ENCODE results near the gene NCS1.

NCS1 gene

DNA sequence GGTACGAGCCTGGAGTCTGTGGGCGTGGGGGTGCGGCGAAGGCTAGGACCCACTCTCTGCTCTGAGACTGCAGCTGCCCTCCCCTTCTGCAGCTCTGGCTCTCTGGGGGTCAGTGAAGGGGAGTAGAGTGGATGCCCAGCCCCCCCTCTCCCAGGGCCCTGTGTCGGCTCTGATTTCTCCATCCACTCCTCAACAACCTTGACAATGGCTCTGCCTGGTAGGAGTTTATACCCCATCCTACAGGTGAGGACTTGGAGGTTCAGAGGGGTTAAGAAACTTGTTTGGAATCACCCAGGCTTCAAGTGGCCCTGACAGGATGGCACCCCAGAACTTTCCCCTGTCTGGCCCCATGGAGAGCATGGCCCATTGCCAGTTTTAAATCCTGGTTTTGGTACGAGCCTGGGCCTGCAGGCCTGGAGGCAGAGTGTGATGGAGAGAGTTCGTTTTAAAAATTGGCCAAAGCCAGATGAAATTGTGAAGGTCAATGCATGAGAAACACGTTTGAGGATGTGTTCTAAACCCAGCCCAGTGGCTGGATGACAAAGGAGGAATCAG is 22.3 kb downstream of the NCS1 start:
- DNase-seq (ENCODE audit: low read depth) = no peak

- DNase-seq (ENCODE audit: low read depth) = no peak
These were observed 23.4 kb downstream of the NCS1 start for GRCh38 chr9:130195638-130196037.

- no peak for DNase-seq (ENCODE audit: low read depth)
These were observed 24.4 kb downstream of the NCS1 start for GRCh38 chr9:130196643-130197042.

DNA sequence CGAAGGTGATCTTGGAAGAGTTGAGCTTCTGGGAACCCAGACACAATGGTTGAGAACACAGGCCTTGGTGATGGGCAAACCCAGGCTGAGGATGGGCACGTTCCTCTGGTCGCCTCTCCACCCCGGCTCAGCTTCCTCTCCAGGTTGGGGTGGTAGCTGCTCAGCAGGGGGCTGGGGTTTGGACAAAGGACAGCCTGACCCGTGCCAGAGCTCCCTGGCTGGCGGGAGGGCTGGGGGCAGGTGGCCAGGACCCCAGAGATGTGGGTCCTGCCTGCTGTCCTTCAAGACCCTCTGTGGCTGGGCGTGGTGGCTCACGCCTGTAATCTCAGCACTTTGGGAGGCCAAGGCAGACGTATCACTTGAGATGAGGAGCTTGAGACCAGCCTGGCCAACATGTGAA is 25.2 kb downstream of the NCS1 start:
- DNase-seq (ENCODE audit: low read depth) = no peak

- no peak for DNase-seq (ENCODE audit: low read depth)
These were observed 25.7 kb downstream of the NCS1 start for GRCh38 chr9:130197888-130198287.

GRCh38 chr9:130198501-130199179 is 26.4 kb downstream of the NCS1 start:
- DNase-seq (ENCODE audit: low read depth) = no peak

DNA sequence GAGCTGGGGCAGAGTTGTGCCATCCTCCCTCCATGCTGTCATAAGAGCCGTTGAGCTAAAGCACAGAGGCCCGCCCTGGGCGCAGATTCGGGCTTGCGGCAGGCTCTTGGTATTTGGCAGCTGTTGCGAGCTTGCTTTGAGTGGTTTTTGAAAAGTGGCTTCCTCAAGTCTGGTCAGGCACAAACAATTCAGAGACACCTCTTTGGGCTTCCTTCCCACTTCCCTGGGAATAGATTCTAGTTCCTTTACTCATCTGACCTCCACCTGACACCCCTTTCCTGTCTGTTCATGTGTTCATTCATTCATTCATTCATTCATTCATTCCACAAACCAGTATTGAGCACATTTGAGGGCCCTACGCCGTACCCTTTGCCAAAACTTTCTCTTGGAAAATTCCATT is 27.4 kb downstream of the NCS1 start:
- no peak for DNase-seq (ENCODE audit: low read depth)

DNA sequence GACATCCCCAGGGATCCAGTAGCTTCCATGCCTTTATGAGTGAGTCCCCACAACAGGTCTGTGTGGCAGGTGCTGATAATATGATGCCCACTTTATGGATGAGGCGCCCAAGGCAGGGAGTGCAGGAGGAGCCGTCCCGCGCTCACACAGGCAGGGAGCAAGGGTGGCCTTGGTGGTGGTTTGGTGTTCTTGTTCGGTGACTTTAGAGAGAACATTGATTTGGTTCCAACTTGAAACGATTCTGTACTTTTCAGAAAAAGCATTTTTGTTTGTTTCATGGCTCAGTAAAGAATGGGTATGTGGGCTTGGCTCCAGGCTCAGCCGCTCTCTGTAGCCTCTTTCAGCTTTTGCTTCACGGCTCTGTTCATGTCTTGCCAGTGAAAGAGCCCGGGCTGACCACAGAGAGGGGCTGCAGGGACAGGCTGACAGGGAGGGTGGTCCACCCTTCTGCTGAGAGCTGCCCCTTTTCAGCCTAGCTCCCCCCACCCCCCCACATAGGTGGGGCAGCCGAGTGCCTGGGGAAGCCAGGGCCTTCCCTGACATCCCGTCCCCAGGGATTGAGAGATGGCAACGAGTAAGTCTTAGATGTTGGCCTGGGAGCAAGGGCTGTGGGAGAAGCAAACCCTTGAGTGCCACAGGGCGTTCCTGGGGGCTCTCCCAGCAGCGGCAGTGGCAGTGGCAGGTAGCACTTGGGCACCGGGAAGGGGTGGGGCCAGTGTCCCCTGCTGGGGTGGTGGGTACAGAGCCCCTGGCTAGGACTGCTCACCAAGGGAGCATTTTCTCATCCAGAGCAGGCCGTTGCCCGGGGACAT is 28.0 kb downstream of the NCS1 start:
- no peak for DNase-seq (ENCODE audit: low read depth)

DNA sequence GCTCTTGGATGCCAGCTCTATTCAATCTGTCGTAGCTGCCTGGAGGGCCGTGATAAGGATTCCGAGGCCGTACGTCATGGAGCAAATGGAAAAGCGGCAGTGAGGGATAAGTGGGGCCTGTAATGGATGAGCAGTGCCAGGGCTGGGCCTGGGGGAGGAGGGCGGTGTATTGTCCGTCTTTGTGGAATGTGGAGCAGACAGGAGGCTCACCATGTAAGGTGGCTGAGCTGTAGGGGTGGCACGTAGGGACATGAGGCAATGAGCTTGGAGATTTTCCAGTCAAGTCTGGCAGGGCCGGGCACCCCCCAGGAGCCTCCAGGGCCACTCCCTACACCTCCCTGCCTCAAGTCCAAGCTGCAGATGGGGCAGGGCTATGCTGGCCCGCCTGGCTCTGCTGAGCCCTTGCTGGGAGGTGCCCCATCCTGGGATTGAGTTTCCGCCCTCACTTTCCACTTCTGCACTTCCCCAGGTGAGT is 29.2 kb downstream of the NCS1 start:
- no peak for DNase-seq (ENCODE audit: low read depth)

GRCh38 chr9:130201974-130202373 is 29.8 kb downstream of the NCS1 start:
- no peak for DNase-seq (ENCODE audit: low read depth)

DNA sequence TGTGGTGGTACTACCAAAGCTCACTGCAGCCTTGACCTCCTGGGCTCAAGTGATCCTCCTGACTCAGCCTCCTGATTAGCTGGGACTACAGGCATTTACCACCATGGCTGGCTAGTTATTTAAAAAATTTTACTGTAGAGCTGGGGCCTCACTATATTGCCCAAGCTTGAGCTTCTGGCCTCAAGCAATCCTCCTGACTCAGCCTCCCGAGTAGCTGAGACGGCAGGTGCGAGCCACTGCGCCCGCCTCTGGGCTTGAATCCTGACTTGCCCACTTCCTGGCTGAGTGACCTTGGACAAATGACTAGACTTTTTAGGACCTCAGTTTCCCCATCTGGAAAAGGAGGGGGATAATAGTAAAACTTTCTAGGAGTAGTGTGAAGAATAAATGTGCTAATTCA is 32.1 kb downstream of the NCS1 start:
- DNase-seq (ENCODE audit: low read depth) = no peak

DNA sequence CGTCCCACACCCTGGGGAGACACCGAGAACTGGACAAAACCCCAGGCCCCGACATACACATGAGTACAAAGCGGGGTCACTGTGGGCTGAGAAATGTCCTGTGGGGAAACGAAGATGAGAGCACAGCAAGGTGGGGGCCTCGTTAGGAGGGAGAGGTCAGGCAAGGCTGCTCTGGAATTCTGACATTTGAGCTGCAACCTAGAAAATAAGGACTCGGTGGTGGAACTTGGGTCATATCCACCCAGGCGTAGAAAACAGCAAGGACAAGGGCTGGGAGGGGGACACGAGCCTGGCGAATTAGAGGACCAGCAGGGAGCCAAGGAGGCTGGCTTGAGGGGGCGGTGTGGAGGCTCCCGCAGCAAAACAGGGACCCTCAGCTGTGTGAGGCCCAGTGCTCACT is 32.8 kb downstream of the NCS1 start:
- DNase-seq (ENCODE audit: low read depth) = no peak

DNA sequence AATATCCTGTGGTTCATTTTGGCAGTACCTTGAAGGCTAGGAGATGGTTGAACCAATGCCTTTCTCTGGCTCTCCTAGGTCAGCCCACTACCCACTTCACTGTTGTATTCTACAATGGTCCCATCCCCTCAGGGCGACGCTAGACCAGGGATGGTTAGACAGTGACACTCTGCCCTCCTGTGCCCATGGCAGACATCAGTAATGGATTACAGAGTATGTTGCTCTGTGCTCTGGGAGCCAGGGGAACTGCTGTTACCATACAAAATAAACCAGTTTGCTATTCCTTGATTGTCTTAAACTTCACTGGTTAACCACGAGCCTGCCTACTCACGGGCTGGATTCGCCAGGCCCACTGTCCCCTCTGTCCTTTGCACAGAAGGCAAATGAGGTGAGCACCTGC is 33.7 kb downstream of the NCS1 start:
- no peak for DNase-seq (ENCODE audit: low read depth)

DNA sequence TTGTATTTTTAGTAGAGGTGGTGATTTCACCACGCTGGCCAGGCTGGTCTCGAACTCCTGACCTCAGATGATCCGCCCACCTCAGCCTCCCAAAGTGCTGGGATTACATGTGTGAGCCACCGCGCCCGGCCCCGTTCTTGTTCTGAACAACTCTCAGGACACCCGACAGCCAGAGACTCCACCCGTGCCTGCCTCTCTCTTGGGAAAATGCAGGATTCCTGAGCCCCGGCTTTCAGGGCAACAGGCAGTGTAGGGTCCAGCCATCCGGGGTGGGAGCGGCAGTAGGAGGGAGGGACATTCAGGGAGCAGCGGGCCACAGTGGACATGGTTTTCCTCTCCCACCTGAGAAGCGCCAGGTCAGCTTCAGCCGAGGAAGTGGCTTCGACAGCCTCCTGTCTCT is 34.4 kb downstream of the NCS1 start:
- DNase-seq (ENCODE audit: low read depth) = no peak

DNA sequence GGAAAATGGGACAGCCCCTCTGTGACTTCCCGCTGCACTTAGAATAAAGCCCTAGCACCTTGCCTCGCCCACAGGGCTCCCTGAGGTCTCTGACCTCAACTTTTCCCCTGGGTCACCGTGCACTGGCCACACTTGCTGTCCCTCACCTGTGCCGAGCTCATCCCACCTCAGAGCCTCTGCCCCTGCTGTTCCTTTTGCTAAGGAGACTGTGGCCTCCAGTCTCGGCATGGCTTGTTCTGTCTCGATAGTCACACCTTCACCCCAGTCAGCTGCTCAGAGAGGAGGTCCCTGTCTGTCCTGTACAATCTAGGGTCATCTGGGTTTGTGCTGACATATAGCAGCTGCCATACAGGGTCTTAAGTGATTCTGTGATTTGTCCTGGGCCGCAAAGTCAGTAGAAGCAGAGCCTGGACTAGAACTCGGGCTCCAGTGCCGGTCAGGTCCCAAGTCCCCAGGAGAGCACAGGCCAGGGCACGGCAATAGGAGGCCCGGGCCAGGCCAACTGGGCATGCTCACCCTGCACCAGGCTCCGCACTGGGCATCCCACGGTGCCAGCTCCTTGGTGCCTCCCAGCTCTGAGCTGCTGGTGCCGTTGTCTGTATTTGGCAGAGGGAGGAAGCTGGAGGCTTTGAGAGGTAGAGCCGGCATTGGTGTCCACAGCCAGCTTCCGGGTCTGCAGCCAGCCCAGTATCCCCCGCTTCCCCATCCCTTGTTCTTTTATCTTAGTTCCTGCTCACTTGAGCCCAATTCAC is 35.2 kb downstream of the NCS1 start:
- no peak for DNase-seq (ENCODE audit: low read depth)

DNA sequence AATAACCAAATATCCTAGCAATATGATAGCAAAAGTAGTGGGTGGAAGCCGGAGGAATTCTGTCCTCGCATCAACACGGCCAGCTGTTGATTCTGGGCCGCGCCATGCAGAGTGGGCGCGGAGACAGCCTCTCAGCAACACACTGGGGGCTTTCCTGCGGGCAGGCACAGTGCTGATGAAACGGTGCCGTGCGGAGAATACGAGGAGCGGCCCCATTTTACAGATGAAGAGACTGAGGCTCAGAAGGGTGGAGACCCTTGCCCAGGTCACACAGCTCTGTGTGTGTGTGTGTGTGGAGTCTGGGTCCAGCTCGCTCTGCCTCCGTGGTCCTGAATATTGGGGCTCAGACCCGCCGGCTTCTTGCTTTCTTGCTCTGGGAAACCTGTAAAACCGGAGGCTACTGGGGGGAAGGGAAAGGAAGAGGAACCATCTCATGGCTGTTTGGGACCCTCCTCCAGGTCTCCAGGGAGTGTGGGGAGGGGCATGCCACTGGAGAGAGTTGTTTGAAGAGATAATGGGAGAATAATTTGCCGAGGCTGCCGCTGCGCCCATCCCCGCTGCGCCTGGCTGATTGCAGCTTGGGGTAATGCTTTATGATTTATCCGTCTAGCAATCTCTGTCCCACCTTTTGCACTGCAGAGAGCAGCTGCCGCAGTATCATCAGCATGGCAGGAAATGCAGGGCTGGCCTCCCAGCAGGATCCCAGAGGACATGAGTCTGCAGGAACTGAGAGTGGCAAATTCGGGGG is 36.6 kb downstream of the NCS1 start:
- no peak for DNase-seq (ENCODE audit: low read depth)

DNA sequence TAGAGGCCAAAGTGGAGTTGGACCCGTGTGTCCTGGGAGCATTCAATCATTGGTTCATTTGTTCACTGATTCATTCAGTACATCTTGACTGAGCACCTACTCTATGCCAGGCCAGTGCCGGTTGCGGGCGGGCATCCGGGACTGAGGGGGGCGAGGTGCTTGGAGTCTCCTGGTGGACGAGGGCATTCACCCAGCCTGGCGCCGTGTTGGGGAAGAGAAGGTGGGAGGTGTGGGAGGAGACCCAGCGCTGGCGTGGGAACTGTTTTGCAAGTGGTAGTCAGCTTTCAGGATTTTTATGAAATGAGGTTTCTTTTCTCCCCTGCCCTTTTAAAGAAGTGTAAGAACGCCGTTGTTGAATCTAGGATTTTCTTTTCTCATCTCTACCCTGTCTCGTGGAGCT is 37.2 kb downstream of the NCS1 start:
- no peak for DNase-seq (ENCODE audit: low read depth)

DNA sequence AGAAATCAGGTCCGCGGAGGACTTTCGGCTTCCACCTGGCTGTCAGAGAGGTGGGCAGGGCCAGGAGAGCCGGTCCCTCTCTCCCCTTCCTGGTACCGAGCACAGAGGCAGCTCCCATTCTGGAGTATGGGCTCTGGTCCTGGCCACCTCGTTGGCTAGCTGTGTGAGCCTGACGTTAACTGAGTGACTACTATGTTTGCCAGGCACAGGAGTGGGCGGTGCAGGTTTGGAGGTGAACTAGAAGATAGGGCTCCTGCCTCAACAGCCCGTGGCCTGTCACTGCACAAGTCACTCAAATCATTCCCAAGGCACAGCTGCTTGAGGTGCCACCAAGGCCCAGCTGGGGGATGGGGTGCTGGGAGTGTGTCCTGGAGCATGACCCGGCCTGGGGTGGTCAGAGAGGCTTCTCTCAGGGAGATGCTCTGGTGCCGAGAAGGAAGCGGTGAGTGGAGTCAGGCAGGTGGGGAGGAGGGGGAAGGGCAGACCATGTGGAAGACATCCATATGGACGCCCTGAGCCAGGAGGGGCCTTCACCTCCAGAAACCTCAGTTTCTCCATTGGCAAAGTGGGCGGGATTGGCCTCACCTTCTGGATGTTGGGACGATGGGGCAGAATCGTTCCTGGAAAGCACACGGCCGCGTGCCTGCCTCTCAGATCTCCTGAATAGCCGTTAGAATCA is 39.5 kb downstream of the NCS1 start:
- no peak for DNase-seq (ENCODE audit: low read depth)

DNA sequence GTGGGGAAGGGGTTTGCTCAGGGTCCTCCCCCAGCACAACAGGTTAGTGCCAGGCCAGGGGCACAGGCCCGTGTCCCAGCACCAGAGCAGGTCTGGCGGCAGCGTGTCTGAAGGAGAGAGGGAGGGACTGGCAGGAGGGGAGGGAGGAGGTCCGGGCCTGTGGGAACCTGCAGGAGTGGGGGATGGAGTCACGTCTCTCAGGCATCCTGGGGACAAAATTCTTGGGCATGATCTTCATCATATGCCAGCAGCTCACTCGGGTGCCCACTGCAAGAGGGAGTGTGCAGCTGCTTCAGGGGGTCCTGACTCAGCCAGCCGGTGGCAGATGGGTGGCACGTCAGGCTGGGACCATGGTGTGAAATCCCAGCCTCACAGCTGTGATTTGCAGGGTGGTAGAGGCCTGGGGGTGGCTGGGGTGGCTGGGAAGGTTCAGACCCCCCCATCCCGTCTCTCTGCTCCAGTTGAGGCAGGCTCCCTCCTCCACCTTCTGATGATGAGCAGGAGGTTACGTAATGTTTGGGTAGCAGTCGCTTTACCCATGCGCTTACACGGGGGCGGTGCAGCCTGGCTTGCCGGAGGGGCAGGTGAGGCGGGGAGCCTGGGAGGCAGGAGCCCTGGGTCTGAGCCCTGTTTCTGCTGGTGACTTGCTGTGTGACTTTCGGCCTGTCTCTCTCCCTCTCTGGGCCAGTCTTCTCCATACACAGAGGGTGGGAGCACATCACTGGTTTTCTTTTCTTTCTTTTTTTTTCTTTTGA is 40.5 kb downstream of the NCS1 start:
- DNase-seq (ENCODE audit: low read depth) = no peak

- no peak for DNase-seq (ENCODE audit: low read depth)
These were observed 41.9 kb downstream of the NCS1 start for GRCh38 chr9:130213911-130214761.
